Measurements from ENCODE around the gene CBL.

CBL gene

DNA sequence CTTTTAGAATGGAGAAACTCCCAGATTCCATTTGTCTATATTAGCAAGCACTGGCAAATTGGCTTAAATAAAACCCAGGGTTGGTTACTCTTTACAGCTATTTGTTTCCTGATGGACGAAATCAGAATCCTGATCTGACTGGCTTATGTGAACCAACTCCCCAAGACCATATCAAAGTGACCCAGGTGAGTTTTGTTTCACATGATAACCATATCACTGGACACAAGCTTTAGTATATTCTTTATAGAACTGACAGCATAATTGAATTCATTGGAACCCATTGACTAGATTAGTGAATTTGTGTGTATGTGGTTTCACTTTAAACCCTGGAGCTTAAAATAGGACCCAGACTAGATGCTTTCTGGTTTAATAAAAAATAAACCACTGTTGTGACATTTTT is 71.5 kb downstream of the CBL start:
- FAIRE-seq, result no peak

DNA sequence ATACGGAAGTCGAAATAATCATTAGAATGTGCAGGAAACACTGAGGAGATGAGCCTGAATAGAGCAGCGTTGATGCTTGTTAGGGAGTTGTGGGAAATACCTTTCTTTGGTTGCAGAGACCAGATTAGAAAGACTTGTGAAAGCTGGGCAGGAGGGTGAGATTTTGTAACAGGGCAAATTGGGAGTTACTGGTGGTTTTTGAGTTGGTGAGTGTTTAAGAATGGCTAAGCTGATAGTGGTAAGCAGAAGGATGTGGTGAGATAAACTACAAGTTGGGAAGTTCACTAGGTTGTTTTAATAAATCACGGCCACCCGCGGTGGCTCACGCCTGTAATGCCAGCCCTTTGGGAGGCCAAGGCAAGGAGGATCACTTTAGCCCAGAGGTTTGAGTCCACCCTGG is 76.4 kb downstream of the CBL start:
- FAIRE-seq, result no peak

- FAIRE-seq, result peak; percentile 91
These were observed 78.4 kb downstream of the CBL start for GRCh38 chr11:119284344-119285157.

- FAIRE-seq, result no peak
These were observed 79.3 kb downstream of the CBL start for GRCh38 chr11:119285431-119285830.

- FAIRE-seq, result no peak
These were observed 82.1 kb downstream of the CBL start for GRCh38 chr11:119288219-119288618.

- no peak for FAIRE-seq
These were observed 84.9 kb downstream of the CBL start for GRCh38 chr11:119290894-119291497.

- no peak for FAIRE-seq
These were observed 87.3 kb downstream of the CBL start for GRCh38 chr11:119293461-119293860.

- no peak for FAIRE-seq
These were observed 89.0 kb downstream of the CBL start for GRCh38 chr11:119295178-119295577.

DNA sequence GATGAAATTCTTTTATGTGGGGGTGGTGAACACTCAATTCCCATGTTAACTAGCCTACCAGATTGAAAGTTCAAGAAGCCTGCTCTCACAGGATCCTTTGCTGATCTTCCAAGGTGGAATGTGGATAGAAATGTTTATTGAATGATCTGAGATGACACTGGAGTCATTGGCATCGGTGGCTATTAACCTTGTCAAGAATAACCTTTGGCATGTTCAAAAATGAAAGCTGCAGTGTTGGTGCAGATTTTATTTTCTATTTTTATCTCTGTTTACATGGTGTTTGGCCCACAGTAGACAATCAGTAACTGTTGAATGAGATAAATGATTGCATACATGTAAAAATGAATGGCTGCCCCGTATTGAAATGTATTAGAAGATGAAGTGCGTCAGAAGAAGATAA is 91.8 kb downstream of the CBL start:
- FAIRE-seq, result no peak

GRCh38 chr11:119298726-119299125 is 92.6 kb downstream of the CBL start:
- FAIRE-seq, result no peak

DNA sequence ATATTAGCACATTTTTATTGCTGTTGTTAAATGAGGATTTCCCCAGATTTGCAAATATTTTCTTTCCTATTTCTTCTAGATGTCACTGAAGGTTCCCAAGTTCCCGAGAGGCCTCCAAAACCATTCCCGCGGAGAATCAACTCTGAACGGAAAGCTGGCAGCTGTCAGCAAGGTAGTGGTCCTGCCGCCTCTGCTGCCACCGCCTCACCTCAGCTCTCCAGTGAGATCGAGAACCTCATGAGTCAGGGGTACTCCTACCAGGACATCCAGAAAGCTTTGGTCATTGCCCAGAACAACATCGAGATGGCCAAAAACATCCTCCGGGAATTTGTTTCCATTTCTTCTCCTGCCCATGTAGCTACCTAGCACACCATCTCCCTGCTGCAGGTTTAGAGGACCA is 93.3 kb downstream of the CBL start:
- no peak for FAIRE-seq

GRCh38 chr11:119300198-119300964 is 94.2 kb downstream of the CBL start:
- FAIRE-seq, result no peak

GRCh38 chr11:119303227-119303718 is 97.1 kb downstream of the CBL start:
- FAIRE-seq, result no peak

- FAIRE-seq, result no peak
These were observed 99.6 kb downstream of the CBL start for GRCh38 chr11:119305556-119306372.

- no peak for FAIRE-seq
These were observed 100.3 kb downstream of the CBL start for GRCh38 chr11:119306373-119306890.

DNA sequence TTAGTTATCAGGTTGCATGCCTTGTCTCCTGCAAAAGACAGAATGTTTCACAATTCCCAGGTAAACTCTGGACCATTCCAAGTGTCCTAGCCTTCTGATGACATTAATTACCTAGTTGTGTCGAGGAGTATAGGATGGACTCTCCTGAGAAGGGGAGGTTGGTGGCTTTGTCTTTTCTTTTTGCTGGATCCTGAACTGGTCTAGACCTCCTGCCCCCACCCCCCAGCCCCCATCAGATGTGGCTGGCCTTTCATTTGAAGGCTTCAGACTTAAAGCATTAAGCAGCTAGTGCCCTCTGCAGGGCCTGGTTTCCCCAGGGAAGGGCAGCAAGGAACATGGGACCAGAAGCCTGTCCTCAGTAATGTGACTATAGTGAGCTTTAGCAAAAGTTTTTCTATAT is 101.1 kb downstream of the CBL start:
- no peak for FAIRE-seq

GRCh38 chr11:119307974-119308373 is 101.8 kb downstream of the CBL start:
- no peak for FAIRE-seq

DNA sequence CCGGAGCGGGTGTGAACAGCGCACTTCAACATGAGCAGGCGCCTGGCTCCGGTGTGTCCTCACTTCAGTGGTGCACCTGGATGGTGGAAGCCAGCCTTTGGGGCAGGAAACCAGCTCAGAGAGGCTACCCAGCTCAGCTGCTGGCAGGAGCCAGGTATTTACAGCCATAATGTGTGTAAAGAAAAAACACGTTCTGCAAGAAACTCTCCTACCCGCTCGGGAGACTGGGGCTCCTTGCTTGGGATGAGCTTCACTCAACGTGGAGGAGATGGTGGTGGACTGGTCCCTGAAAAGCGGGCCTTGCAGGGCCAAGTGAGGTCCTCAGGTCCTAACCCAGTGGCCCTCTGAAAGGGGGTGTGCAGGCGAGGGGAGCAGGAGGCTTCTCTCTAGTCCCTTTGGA is 103.3 kb downstream of the CBL start:
- no peak for FAIRE-seq

DNA sequence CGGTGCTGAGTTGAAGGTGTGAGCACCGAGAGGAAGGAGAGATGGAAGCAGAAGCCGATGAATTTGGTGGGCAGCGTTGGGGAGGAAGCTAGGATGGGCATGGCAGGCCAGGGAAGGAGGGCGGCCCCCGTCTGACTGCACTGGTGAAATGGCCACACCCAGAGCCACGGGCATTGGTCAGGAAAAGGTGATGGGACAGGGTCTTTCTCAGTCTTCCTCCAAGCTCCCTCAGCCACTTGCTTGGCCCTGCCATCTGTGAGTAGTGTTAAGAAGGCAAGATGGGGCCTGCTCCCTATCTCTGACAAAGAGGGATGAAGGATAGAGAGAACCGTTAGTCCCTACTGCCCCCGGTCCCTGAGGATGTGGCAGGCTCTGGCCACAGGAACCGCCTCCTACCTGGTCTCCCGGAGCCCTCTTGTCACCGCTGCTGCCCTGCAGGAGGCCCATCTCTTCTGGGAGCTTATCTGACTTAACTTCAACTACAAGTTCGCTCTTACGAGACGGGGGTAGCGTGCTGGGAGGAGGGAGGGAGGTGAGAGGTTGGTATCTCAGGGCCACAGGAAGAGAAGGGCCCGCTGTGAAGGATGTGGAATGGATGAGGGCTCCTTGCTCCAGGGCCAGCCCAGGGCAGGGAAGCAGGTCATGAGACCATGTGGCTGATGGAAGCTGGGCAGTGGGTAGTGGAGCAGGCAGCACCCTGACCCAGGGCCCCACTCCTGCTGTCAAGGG is 104.0 kb downstream of the CBL start:
- no peak for FAIRE-seq

- FAIRE-seq, result no peak
These were observed 104.5 kb downstream of the CBL start for GRCh38 chr11:119310682-119311052.

- no peak for FAIRE-seq
These were observed 108.6 kb downstream of the CBL start for GRCh38 chr11:119314726-119315125.

All from G401.6 (cell line).